CD14-positive monocyte (primary cell): ENCODE results near the gene SIM2. TPM values are rescaled to one million over a fixed set of nuclear protein-coding genes. Genes with fewer than 3 reads are reported as not detected.

Experiments
- DNase-seq, 3 donors: peaks; one replicate each; pipeline ENCODE4 v3.0.0-alpha.2; 2011 to 2022
- H2AFZ ChIP-seq: 2 replicates; pipeline ENCODE4 v1.6.0; 2012; ENCODE audit warnings: mild to moderate bottlenecking, low read depth, low read length, inconsistent platforms; ENCODE audit not compliant: insufficient read depth, poor library complexity, severe bottlenecking
- H3K27ac ChIP-seq, 2 donors: 1 replicate in 1 of 2; 2 replicates in 1 of 2; pipeline ENCODE4 v1.5.1; 2012 to 2013; ENCODE audit warnings: low read length in 2 of 2, control low read depth in 1 of 2, inconsistent platforms in 1 of 2, low read depth in 1 of 2, mild to moderate bottlenecking in 1 of 2
- H3K27me3 ChIP-seq, 2 donors: one replicate each; pipeline versions ENCODE4 v1.6.0 to v1.6.1; 2011 to 2013; ENCODE audit warnings: low read length in 2 of 2; ENCODE audit not compliant: control insufficient read depth in 2 of 2, insufficient read depth in 2 of 2
- H3K36me3 ChIP-seq, 2 donors: replicated peaks in 1 of 2; 1 replicate in 1 of 2; 2 replicates in 1 of 2; pipeline versions ENCODE4 v1.5.1 to v1.6.1; 2012 to 2013; ENCODE audit warnings: low read length in 2 of 2, control low read depth in 1 of 2, inconsistent platforms in 1 of 2, mild to moderate bottlenecking in 1 of 2; ENCODE audit not compliant: insufficient read depth in 2 of 2, control insufficient read depth in 1 of 2
- H3K4me1 ChIP-seq, 2 donors: 1 replicate in 1 of 2; 2 replicates in 1 of 2; pipeline versions ENCODE4 v1.5.1 to v1.6.1; 2012 to 2013; ENCODE audit warnings: low read length in 2 of 2, control low read depth in 1 of 2, inconsistent platforms in 1 of 2, mild to moderate bottlenecking in 1 of 2, moderate library complexity in 1 of 2; ENCODE audit not compliant: insufficient read depth in 2 of 2, control insufficient read depth in 1 of 2
- H3K4me2 ChIP-seq: replicated peaks from 2 replicates; pipeline ENCODE3; 2012; ENCODE audit warnings: low read length, moderate library complexity, mild to moderate bottlenecking; ENCODE audit not compliant: poor library complexity, severe bottlenecking; ENCODE audit errors: extremely low read depth
- H3K4me3 ChIP-seq, 3 experiments: fragments of 200-600 bp in 1 of 3; sonication (generic) in 1 of 3; replicated peaks in 1 of 3; 1 replicate in 2 of 3; 2 replicates in 1 of 3; pipeline ENCODE4 v1.5.1; 2011 to 2013; ENCODE audit warnings: low read length in 3 of 3, mild to moderate bottlenecking in 3 of 3, control low read depth in 2 of 3, low read depth in 2 of 3, inconsistent platforms in 1 of 3, moderate library complexity in 1 of 3
- H3K79me2 ChIP-seq: 2 replicates; pipeline ENCODE4 v1.6.0; 2012; ENCODE audit warnings: mild to moderate bottlenecking, control low read depth, inconsistent platforms, low read length, moderate library complexity; ENCODE audit not compliant: insufficient read depth
- H3K9ac ChIP-seq: 2 replicates; pipeline ENCODE4 v1.6.0; 2017; ENCODE audit warnings: low read length, mild to moderate bottlenecking; ENCODE audit not compliant: insufficient read depth, poor library complexity, severe bottlenecking
- H3K9me3 ChIP-seq, 2 donors: replicated peaks in 1 of 2; 1 replicate in 1 of 2; 2 replicates in 1 of 2; pipeline versions ENCODE4 v1.5.1 to v1.6.1; 2012 to 2013; ENCODE audit warnings: low read length in 2 of 2, control low read depth in 1 of 2; ENCODE audit not compliant: control insufficient read depth in 1 of 2, insufficient read depth in 1 of 2
- H4K20me1 ChIP-seq: 2 replicates; pipeline ENCODE4 v1.6.0; 2012; ENCODE audit warnings: mild to moderate bottlenecking, low read length, control low read depth, moderate library complexity; ENCODE audit not compliant: insufficient read depth
- H3K27ac Mint-ChIP-seq, 7 donors: one replicate each; pipeline ENCODE4 v1.8.0; 2020; ENCODE audit warnings: mild to moderate bottlenecking in 7 of 7, mixed read lengths in 7 of 7, moderate library complexity in 6 of 7, inconsistent platforms in 2 of 7
- H3K27me3 Mint-ChIP-seq, 3 donors: one replicate each; pipeline ENCODE4 v1.8.0; 2021 to 2022; ENCODE audit warnings: low read depth in 3 of 3, mild to moderate bottlenecking in 3 of 3, mixed read lengths in 3 of 3, moderate library complexity in 3 of 3, inconsistent platforms in 1 of 3
- H3K36me3 Mint-ChIP-seq, 2 donors: one replicate each; pipeline ENCODE4 v1.8.0; 2020; ENCODE audit warnings: mixed read lengths in 2 of 2, inconsistent platforms in 1 of 2, mild to moderate bottlenecking in 1 of 2
- H3K4me1 Mint-ChIP-seq: one replicate; pipeline ENCODE4 v1.8.0; 2020; ENCODE audit warnings: mild to moderate bottlenecking, mixed read lengths
- H3K4me3 Mint-ChIP-seq, 2 donors: one replicate each; pipeline ENCODE4 v1.8.0; 2020; ENCODE audit warnings: mild to moderate bottlenecking in 2 of 2, mixed read lengths in 2 of 2, moderate library complexity in 1 of 2
- H3K9me3 Mint-ChIP-seq, 7 donors: one replicate each; pipeline ENCODE4 v1.8.0; 2020 to 2022; ENCODE audit warnings: mixed read lengths in 7 of 7, mild to moderate bottlenecking in 6 of 7, moderate library complexity in 6 of 7, inconsistent platforms in 2 of 7
- WGBS: methylation state at CpG from one replicate; pipeline ENCODE4 v1.1.5; 2013; ENCODE audit warnings: missing lambda C conversion rate; ENCODE audit not compliant: insufficient coverage; 5-methylcytosine and 5-hydroxymethylcytosine counted together
- intact Hi-C, 2 donors: fragments of 100-400 bp; cut with micrococcal nuclease; formaldehyde crosslinking; loops; one replicate each; pipeline versions ENCODE4 v1.15.0 to v1.15.1; 2023
- polyA plus RNA-seq, 3 donors: library from polyadenylated mRNA; depleted of rRNA in 1 of 3; unstranded in 2 of 3; stranded (reverse) in 1 of 3; fragments of 300-500 nt in 2 of 3; fragments of >200 nt in 1 of 3; fragmentation: Illumina TruSeq in 2 of 3; gene quantifications; 1 replicate in 2 of 3; 2 replicates in 1 of 3; pipeline ENCODE4 v1.2.3, GENCODE V29; 2012 to 2021
- TF ChIP-seq, protein P1 (sequence below): fragments of 200-600 bp; IDR thresholded peaks from one replicate; pipeline ENCODE4 v1.8.0; 2022; ENCODE audit warnings: antibody characterized with exemption, mild to moderate bottlenecking

The SIM2 gene
- polyA plus RNA-seq, 3 donors, result not detected

DNA sequence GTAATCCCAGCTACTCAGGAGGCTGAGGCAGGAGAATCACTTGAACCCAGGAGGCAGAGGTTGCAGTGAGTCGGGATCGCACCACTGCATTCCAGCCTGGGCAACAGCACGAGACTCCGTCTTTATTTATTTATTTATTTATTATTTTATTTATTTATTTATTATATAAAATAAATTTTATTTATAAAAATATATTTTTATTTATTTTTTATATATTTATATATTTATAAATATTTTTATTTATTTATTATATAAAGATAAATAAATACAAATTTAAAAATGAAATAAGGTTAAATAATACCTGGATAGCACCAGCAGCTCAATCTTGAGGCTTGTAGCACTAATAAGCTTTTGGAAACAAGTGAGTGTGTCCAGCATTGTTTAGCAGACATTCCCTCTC lies 40.9 kb upstream of the SIM2 start:
- no peak overlapping the region for H3K4me3 ChIP-seq
- H3K9me3 ChIP-seq, result no peaks in the 10 kb centered on the region
- H3K9ac ChIP-seq, result no peak overlapping the region
- H4K20me1 ChIP-seq, result no peaks in the 10 kb centered on the region
- TF ChIP-seq, protein P1, sequence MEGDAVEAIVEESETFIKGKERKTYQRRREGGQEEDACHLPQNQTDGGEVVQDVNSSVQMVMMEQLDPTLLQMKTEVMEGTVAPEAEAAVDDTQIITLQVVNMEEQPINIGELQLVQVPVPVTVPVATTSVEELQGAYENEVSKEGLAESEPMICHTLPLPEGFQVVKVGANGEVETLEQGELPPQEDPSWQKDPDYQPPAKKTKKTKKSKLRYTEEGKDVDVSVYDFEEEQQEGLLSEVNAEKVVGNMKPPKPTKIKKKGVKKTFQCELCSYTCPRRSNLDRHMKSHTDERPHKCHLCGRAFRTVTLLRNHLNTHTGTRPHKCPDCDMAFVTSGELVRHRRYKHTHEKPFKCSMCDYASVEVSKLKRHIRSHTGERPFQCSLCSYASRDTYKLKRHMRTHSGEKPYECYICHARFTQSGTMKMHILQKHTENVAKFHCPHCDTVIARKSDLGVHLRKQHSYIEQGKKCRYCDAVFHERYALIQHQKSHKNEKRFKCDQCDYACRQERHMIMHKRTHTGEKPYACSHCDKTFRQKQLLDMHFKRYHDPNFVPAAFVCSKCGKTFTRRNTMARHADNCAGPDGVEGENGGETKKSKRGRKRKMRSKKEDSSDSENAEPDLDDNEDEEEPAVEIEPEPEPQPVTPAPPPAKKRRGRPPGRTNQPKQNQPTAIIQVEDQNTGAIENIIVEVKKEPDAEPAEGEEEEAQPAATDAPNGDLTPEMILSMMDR, result no peak
- Mint-ChIP-seq H3K27me3 (peaks cover 8 to 32% (median 12%) of the 10 kb centered on the region in 3 donors), H3K9me3 (peaks cover 0 to 3% (median 0%) of the 10 kb centered on the region in 7 donors), H3K36me3 (no peaks in the 10 kb centered on the region), H3K4me3 (no peak overlapping the region), H3K27ac (no peak overlapping the region), H3K4me1 (no peaks in the 10 kb centered on the region)
- H3K36me3 ChIP-seq, result no peaks in the 10 kb centered on the region
- WGBS, result no CpG with 5 or more reads among the region's 4 CpGs
- intact Hi-C loops, result no loop called here
- no peaks in the 10 kb centered on the region for H3K79me2 ChIP-seq
- no peak overlapping the region for H3K4me2 ChIP-seq
- no peak overlapping the region for H2AFZ ChIP-seq
- H3K27me3 ChIP-seq, result no peaks in the 10 kb centered on the region
- no peaks in the 10 kb centered on the region for H3K4me1 ChIP-seq
- no peak overlapping the region for H3K27ac ChIP-seq
- DNase-seq, result no peak

DNA sequence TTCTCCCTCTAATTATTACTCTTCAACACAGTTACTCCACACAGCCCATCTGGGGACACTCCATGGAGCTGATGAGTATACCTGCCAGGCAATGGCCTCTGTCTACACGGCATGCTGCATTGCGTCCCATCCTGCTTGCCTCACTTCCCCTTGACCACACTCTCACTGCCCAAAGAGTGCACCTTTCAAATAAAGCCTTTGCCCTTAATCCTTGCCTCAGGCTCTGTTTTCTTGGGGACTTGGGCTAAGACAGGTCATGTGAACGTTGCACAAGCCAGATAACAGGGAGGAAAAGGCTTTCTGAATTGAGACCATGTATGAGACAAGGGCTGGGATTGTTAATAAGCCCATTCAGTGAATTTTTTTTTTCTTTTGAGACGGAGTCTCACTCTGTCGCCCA lies 40.0 kb upstream of the SIM2 start:
- Histone ChIP-seq H3K4me2 (no peak overlapping the region), H3K4me3 (no peak overlapping the region), H2AFZ (no peak overlapping the region), H3K9me3 (no peaks in the 10 kb centered on the region), H3K9ac (no peak overlapping the region), H4K20me1 (no peaks in the 10 kb centered on the region), H3K79me2 (no peaks in the 10 kb centered on the region), H3K4me1 (no peaks in the 10 kb centered on the region), H3K27me3 (peaks cover 0 to 3% of the 10 kb centered on the region in 2 donors), H3K36me3 (no peaks in the 10 kb centered on the region), H3K27ac (no peak overlapping the region)
- Mint-ChIP-seq H3K27ac (no peak overlapping the region), H3K36me3 (no peaks in the 10 kb centered on the region), H3K4me3 (no peak overlapping the region), H3K27me3 (peaks cover 10 to 41% (median 14%) of the 10 kb centered on the region in 3 donors), H3K4me1 (no peaks in the 10 kb centered on the region), H3K9me3 (peaks cover 0 to 3% (median 0%) of the 10 kb centered on the region in 7 donors)
- TF ChIP-seq, protein P1, result no peak
- no peak for DNase-seq
- WGBS, result 81% methylated on average over 5 of the region's 5 CpGs
- intact Hi-C loops, result no loop called here
